ENCODE results near the gene PHLPP1. TPM values are rescaled to one million over a fixed set of nuclear protein-coding genes. Genes with fewer than 3 reads are reported as not detected.

Gene PHLPP1
- total RNA-seq, 2 experiments from 2014 or later: 9.0 to 12.4 TPM

DNA sequence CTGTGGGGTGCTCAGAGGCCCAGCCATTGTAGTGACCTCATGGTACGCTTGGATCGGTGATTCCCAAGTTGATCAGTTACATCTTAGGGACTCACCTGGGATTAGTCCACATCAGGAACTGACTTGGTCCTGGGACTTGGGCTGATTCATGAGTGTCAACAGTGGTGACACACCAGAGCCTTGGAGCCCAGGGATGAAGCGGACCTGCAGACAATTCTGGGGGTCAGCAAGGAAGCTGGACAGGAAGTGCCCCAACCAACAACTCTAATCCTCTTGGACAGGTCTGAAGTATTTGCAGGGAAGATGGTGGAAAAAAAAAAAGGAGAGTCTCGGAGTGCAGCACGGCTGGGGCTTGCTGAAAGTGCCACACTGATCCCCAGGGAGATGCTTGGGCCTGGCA is 288.6 kb downstream of the PHLPP1 start:
- intact Hi-C loops (cut with micrococcal nuclease; ENCODE audit: unreplicated experiment): no loop called here
- Histone ChIP-seq H3K9me2 (ENCODE audit: insufficient read depth, low read length) (no peaks in the 10 kb centered on the region), H3K4me2 (ENCODE audit: low read length) (no peak overlapping the region), H3K36me3 (ENCODE audit: insufficient read depth, low read length) (no peaks in the 10 kb centered on the region), H3K79me2 (ENCODE audit: insufficient read depth, low read depth, low read length) (no peaks in the 10 kb centered on the region), H4K20me1 (ENCODE audit: insufficient read depth, low read length) (no peaks in the 10 kb centered on the region), H3K4me3 (ENCODE audit: low read depth, low read length, poor library complexity, severe bottlenecking) (no peak overlapping the region), H3K27ac (ENCODE audit: low read depth, low read length, poor library complexity, severe bottlenecking) (no peak overlapping the region), H2AFZ (ENCODE audit: low read length) (no peak overlapping the region), H3K9me3 (ENCODE audit: low read length) (no peaks in the 10 kb centered on the region), H3K4me1 (ENCODE audit: insufficient read depth, low read length, poor library complexity, severe bottlenecking) (no peaks in the 10 kb centered on the region)
- TF ChIP-seq, protein P1, sequence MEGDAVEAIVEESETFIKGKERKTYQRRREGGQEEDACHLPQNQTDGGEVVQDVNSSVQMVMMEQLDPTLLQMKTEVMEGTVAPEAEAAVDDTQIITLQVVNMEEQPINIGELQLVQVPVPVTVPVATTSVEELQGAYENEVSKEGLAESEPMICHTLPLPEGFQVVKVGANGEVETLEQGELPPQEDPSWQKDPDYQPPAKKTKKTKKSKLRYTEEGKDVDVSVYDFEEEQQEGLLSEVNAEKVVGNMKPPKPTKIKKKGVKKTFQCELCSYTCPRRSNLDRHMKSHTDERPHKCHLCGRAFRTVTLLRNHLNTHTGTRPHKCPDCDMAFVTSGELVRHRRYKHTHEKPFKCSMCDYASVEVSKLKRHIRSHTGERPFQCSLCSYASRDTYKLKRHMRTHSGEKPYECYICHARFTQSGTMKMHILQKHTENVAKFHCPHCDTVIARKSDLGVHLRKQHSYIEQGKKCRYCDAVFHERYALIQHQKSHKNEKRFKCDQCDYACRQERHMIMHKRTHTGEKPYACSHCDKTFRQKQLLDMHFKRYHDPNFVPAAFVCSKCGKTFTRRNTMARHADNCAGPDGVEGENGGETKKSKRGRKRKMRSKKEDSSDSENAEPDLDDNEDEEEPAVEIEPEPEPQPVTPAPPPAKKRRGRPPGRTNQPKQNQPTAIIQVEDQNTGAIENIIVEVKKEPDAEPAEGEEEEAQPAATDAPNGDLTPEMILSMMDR (conservative IDR thresholded peaks at IDR 0.05; ENCODE audit: low read length): no peak
- TF ChIP-seq EZH2phosphoT487 (IDR thresholded peaks at IDR 0.05; ENCODE audit: borderline replicate concordance, low read depth, low read length): no peak
- ChIA-PET POLR2A (no interaction called here), CTCF (ENCODE audit: unreplicated experiment) (no interaction called here)
- no peak for DNase-seq (ENCODE audit: low spot score)
- BruUV-seq (replicated peaks): no TSS peak

DNA sequence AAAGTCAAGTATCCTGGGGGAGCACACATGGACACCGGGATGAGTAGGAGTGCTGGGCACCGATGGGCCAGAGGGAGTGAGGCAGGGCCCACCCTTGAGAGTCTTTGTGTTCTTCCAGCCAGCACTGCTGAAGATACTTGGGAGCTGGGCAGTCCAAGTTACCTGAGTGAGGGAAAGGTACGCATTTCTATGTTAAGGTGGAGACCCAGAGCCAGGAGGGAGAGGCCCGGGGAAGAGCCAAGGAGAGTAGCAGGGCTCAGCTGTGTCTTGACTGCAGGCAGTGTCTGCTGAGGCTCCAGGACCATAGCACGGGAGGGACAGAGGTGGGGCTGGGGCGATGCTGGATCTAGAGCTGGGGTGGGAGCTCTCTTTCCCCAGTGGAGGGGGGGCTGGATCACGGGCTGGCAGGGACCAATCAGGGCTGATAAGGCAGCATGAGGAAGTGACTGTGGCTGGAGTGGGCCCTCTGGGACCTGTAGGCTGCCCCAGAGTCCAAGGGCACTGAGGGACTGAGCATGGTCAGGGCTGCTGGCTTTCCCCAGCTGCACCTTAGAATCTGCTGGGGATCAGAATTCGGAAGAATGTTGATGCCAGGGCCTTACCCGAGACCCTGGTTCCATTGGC is 289.2 kb downstream of the PHLPP1 start:
- no peak overlapping the region for H2AFZ ChIP-seq (ENCODE audit: low read length)
- intact Hi-C loops (cut with micrococcal nuclease; ENCODE audit: unreplicated experiment): no loop called here
- CTCF ChIA-PET (ENCODE audit: unreplicated experiment): no interaction called here
- POLR2A ChIA-PET: no interaction called here
- no TSS peak for BruUV-seq (replicated peaks)
- no peaks in the 10 kb centered on the region for H3K4me1 ChIP-seq (ENCODE audit: insufficient read depth, low read length, poor library complexity, severe bottlenecking)
- no peak for DNase-seq (ENCODE audit: low spot score)
- H3K9me2 ChIP-seq (ENCODE audit: insufficient read depth, low read length): no peaks in the 10 kb centered on the region
- H3K27ac ChIP-seq (ENCODE audit: low read depth, low read length, poor library complexity, severe bottlenecking): no peak overlapping the region
- H3K4me3 ChIP-seq (ENCODE audit: low read depth, low read length, poor library complexity, severe bottlenecking): no peak overlapping the region
- TF ChIP-seq, protein P1 (conservative IDR thresholded peaks at IDR 0.05; ENCODE audit: low read length): no peak
- no peak for TF ChIP-seq EZH2phosphoT487 (IDR thresholded peaks at IDR 0.05; ENCODE audit: borderline replicate concordance, low read depth, low read length)
- H3K36me3 ChIP-seq (ENCODE audit: insufficient read depth, low read length): no peaks in the 10 kb centered on the region
- no peak overlapping the region for H3K4me2 ChIP-seq (ENCODE audit: low read length)
- no peaks in the 10 kb centered on the region for H3K9me3 ChIP-seq (ENCODE audit: low read length)
- H4K20me1 ChIP-seq (ENCODE audit: insufficient read depth, low read length): no peaks in the 10 kb centered on the region
- no peaks in the 10 kb centered on the region for H3K79me2 ChIP-seq (ENCODE audit: insufficient read depth, low read depth, low read length)

DNA sequence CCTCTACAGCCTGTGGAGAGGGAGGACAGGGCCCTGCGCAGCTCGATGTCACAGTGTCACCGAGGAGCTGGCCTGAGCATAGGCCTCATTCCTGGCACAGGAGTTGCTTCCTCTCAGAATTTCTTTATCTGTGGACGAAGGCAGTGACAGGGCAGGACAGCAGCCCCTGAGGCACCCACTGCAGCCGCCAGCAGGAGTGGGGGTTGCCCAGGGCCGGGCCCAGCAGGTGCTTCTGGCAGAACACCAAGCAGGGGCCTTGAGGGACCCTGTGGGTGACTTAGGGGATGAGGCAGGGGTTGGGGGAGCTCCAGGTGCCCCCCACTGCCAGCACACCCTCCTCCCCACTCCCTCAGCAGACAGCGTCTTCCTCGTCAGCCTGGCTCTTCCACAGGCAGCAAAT is 290.0 kb downstream of the PHLPP1 start:
- Histone ChIP-seq H3K36me3 (ENCODE audit: insufficient read depth, low read length) (no peaks in the 10 kb centered on the region), H2AFZ (ENCODE audit: low read length) (no peak overlapping the region), H3K4me2 (ENCODE audit: low read length) (no peak overlapping the region), H3K79me2 (ENCODE audit: insufficient read depth, low read depth, low read length) (no peaks in the 10 kb centered on the region), H3K4me1 (ENCODE audit: insufficient read depth, low read length, poor library complexity, severe bottlenecking) (no peaks in the 10 kb centered on the region), H3K27ac (ENCODE audit: low read depth, low read length, poor library complexity, severe bottlenecking) (no peak overlapping the region), H3K9me3 (ENCODE audit: low read length) (no peaks in the 10 kb centered on the region), H3K4me3 (ENCODE audit: low read depth, low read length, poor library complexity, severe bottlenecking) (no peak overlapping the region), H3K9me2 (ENCODE audit: insufficient read depth, low read length) (no peaks in the 10 kb centered on the region), H4K20me1 (ENCODE audit: insufficient read depth, low read length) (no peaks in the 10 kb centered on the region)
- TF ChIP-seq EZH2phosphoT487 (IDR thresholded peaks at IDR 0.05; ENCODE audit: borderline replicate concordance, low read depth, low read length): no peak
- TF ChIP-seq, protein P1 (conservative IDR thresholded peaks at IDR 0.05; ENCODE audit: low read length): no peak
- no peak for DNase-seq (ENCODE audit: low spot score)
- intact Hi-C loops (cut with micrococcal nuclease; ENCODE audit: unreplicated experiment): no loop called here
- no TSS peak for BruUV-seq (replicated peaks)
- ChIA-PET POLR2A (no interaction called here), CTCF (ENCODE audit: unreplicated experiment) (no interaction called here)

Data from OCI-LY7 (cell line).